ENCODE results near the gene CD74. TPM values are rescaled to one million over a fixed set of nuclear protein-coding genes. Genes with fewer than 3 reads are reported as not detected.

CD74 gene
- polyA plus RNA-seq, 3 donors: 118 to 518 (median 210) TPM

DNA sequence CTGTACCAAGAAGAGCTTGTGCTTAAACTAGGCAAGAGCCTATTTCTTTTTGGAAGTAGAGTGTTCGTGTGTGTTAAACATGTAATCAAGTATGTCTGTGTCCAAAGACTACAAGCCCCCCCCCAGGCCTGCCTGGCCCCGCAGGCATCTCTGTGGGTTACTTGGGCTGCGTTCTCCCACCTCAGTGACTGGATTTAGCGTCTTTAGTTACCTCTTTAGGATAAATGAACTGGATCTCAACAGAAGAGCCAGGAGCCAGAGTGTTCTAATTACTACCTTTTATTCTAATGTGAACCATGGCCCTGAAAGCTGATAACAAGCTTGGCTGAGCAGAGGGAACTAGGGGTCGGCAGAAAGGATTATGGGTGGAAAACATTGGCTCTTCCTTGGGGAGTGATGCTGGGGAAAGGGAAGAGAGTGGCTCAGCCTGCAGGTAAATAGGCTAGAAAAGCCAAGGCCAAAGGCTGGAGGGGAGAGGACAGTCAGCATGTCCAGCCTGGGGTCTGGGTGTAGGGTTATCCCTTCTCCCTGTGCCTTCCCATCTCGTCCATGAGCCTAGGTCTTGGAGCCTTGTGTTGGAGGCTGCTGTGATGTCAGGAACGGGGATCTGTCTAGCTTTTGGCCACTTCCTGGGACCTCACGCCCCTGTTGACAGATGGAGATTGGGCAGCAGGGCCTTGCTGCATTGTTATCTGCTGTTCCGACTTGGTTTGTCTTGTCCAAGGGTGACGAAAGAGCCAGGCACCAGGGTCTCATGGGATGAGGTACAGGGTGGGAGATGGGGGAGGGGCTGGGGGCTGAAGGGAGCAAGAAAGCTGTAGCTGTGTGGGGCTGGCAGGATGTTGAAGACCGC lies 11.1 kb downstream of the CD74 start:
- 78 to 84% (median 81%) methylated on average over 11 of the region's 11 CpGs for WGBS, 3 donors
- no peak overlapping the region for H3K27ac ChIP-seq (ENCODE audit: low read depth, low read length)

GRCh38 chr5:150401076-150401375 lies 11.7 kb downstream of the CD74 start:
- H3K27ac ChIP-seq (ENCODE audit: low read depth, low read length): no peak overlapping the region
- 42 to 74% (median 50%) methylated on average over 3 of the region's 3 CpGs for WGBS, 3 donors

GRCh38 chr5:150400316-150401075 lies 12.2 kb downstream of the CD74 start:
- no peak overlapping the region for H3K27ac ChIP-seq (ENCODE audit: low read depth, low read length)
- WGBS, 3 donors: 85 to 92% (median 89%) methylated on average over 12 of the region's 12 CpGs

- 80 to 93% (median 85%) methylated on average over 11 of the region's 11 CpGs for WGBS, 3 donors
- H3K27ac ChIP-seq (ENCODE audit: low read depth, low read length): no peak overlapping the region
Measured at GRCh38 chr5:150399524-150400211, 13.0 kb downstream of the CD74 start.

DNA sequence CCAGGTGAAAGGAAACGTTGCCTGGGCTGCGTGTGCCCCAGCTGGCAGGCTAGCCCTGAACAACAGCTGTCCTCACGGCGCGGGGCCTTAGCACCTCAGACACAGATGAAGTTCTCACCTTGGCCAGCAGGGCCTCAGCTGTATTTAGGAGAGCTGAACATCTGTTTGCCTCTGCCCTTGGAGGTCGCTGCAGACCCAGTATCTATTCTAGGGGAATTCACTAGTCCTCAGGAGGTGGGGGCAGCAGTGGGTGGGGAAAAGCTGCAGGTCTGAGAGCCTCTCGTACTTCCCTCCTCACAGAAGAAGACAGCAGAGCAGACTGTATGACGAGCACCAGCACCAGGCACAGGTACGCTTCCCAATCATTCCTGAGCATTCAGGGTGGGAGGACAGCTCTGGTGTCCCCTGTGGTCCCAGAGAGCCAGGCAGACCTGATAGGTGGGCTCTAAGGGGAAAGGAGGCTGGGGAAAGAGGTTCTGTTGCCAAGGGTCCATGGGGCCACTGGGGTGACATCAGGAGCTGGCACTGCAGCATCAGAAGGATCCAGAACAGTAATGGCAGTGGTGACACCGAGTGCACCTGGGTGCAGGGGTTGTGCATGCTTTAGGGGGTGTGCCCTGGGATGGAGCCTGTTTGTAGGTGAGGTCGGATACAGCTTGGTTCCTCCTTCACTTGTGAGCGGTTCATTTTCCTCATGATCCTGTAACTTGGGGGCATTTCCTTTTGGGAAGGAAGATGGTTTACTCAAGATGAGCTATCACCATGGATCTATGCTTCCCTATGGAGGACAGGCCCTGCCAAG lies 13.8 kb downstream of the CD74 start:
- no peak overlapping the region for H3K27ac ChIP-seq (ENCODE audit: low read depth, low read length)
- 78 to 86% (median 80%) methylated on average over 11 to 12 of the region's 12 CpGs for WGBS, 3 donors

DNA sequence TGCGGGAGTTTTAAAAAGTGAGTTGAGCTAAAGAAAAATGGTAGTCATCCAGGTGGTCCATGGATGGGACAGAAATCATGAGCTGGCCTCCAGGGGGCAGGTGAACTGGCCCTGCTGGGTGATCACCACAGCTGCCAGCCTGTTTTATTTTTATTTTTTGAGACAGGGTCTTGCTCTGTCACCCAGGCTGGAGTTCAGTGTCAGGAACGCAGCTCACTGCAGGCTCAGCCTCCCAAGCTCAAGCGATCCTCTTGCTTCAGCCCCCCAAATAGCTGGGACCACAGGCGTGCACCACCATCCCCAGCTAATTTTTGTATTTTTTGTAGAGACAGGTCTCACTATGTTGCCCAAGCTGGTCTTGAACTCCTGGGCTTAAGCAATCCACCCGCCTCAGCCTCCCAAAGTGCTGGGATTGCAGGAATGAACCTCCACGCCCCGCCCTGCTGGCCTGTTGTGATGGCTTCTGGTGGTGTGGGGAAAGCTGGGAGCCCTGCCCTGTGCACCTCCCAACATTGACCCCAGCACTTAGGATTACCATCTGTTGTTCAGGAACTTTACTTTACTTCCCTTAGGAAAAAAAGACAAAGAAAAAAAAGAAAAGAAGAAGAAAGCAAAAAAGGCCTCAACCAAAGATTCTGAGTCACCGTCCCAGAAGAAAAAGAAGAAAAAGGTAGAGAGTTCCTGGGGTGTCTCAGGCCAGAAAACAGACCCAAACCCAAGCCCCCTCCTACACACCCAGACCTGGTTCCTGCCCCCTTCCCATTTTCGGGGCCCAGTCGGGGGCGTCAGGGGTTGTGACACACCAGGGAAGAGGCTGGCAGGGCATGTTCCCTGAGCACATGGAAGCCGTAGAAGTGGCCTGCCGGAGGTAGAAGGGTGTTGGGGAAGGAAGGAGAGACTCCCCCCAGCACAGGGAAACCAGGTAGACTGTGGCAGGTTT lies 14.7 kb downstream of the CD74 start:
- WGBS, 3 donors: 87 to 88% (median 87%) methylated on average over 13 of the region's 13 CpGs
- H3K27ac ChIP-seq (ENCODE audit: low read depth, low read length): no peak overlapping the region

DNA sequence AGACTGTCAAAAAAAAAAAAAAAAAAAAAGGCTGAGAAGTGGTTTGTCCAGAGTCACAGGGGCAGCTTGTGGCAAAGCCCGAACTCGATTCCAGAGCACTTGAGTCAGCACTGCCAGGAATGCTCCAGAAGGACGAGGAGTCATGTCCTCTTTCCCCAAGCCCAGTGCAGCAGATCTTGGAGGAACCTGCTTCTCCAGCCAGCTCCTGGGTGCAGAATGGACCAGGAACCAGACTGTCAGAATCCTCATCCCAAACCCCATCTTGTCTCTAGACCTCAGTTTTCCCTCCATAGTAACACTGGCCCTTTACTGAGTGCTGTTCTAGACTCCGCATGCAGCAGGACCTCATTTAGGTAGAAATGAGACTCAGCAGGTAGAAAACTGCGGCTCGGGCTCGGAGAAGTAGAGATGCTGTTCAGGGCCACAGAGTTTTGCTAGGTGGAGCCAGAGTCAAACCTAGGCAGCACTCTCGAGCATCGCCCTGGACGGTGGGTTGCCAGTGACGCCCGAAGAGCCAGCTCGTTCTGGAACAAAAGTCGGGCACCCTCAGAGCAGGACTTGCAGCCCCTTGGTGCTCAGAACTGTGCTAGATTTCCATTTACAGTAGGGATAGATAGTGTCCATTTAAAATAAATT lies 15.4 kb downstream of the CD74 start:
- H3K27ac ChIP-seq (ENCODE audit: low read depth, low read length): no peak overlapping the region
- WGBS, 3 donors: 93 to 95% (median 94%) methylated on average over 14 of the region's 14 CpGs

GRCh38 chr5:150396267-150396666 lies 16.4 kb downstream of the CD74 start:
- H3K27ac ChIP-seq (ENCODE audit: low read depth, low read length): no peak overlapping the region
- 92 to 97% (median 95%) methylated on average over 7 of the region's 7 CpGs for WGBS, 3 donors

DNA sequence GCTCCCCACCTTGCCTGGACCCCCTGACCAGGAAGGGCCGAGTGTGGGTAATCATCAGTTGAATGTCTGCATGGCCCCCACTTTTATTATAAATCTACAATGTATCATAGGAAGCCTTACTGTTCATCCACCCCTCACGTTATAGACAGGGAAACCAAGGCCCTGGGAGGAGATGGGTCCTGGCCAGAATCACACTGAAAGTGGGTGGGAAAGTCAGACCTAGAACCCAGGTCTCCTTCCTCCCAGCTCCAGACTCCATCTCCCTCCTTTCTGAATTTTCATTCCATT lies 17.1 kb downstream of the CD74 start:
- H3K27ac ChIP-seq (ENCODE audit: low read depth, low read length): no peak overlapping the region
- 88 to 91% (median 91%) methylated on average over 2 of the region's 2 CpGs for WGBS, 3 donors

GRCh38 chr5:150394912-150395687 lies 17.6 kb downstream of the CD74 start:
- 83 to 88% (median 84%) methylated on average over 12 to 13 of the region's 13 CpGs for WGBS, 3 donors
- H3K27ac ChIP-seq (ENCODE audit: low read depth, low read length): no peak overlapping the region

- 74 to 87% (median 80%) methylated on average over 3 of the region's 3 CpGs for WGBS, 3 donors
- no peak overlapping the region for H3K27ac ChIP-seq (ENCODE audit: low read depth, low read length)
Measured at GRCh38 chr5:150394131-150394530, 18.6 kb downstream of the CD74 start.

- no peak overlapping the region for H3K27ac ChIP-seq (ENCODE audit: low read depth, low read length)
- WGBS, 3 donors: 82 to 86% (median 85%) methylated on average over 3 of the region's 3 CpGs
Measured at GRCh38 chr5:150393096-150393645, 19.5 kb downstream of the CD74 start.

GRCh38 chr5:150392680-150393079 lies 20.0 kb downstream of the CD74 start:
- no peak overlapping the region for H3K27ac ChIP-seq (ENCODE audit: low read depth, low read length)
- WGBS, 3 donors: 90 to 97% (median 93%) methylated on average over 7 of the region's 7 CpGs

DNA sequence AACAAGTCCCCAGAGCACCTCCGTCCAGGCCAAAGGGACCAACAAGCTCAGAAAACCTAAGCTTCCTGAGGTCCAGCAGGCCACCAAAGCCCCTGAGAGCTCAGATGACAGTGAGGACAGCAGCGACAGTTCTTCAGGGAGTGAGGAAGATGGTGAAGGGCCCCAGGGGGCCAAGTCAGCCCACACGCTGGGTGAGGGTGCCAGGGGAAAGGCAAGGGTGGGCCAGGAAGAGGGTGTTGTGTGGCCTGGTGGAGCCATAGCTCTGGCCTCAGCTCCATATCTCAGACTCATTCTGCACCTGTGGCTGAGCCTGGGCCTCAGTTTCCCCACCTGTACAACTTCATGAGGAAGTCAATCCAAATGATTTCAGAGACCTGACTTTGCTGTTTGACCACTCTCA lies 20.7 kb downstream of the CD74 start:
- 89 to 94% (median 92%) methylated on average over 3 of the region's 3 CpGs for WGBS, 3 donors
- no peak overlapping the region for H3K27ac ChIP-seq (ENCODE audit: low read depth, low read length)

DNA sequence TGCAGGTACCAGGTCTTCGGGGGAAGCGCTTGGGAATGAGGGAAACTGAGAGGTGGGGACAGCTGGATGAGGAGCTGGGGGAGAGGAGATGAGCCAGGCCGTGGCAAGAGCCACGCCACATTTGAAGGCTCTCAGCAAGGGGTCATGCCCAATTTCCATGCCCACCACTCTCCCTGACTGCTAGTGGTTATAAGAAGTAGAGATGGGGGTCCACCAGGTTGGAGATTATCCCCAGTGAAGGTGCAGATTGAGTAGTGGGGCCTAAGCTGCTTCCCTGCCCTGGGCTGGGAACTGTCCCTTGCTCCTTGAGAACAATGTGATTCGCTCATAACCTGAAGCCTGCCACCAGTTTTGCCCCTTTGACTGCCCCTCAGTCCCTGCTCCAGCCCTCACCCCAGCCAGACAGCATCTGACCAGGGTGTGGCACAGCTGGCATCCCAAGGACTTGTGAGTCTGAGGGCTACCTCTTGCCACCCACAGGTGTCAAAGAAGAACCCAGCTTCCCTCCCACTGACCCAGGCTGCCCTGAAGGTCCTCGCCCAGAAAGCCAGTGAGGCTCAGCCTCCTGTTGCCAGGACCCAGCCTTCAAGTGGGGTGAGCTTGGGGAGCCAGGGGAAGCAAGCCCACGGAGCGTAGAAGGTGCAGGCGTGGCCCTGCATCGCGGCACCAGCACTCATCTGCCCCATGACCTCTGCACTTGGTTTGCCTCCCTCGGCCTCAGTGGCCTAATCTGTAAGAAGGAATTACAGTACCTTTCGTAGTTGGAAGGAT lies 21.5 kb downstream of the CD74 start:
- no peak overlapping the region for H3K27ac ChIP-seq (ENCODE audit: low read depth, low read length)
- 95 to 96% (median 95%) methylated on average over 13 of the region's 13 CpGs for WGBS, 3 donors
